IMR-90 (cell line): ENCODE measurements around the gene CCDC61. TPM values are rescaled to one million over a fixed set of nuclear protein-coding genes. Genes with fewer than 3 reads are reported as not detected.

Experiments
- ATAC-seq: fragments of 200-7000 bp; cut with Tn5 transposase; 2 replicates; pipeline ENCODE4 v1.9.1; 2020; ENCODE audit warnings: low read depth, mild to moderate bottlenecking, moderate library complexity
- BruUV-seq: library from RNA; stranded (reverse); fragments of 400-500 nt; replicated peaks from 2 replicates; lab custom pipeline; 2021; lab: Mats Ljungman, UMichigan
- CTCF ChIA-PET: fragments of 300-600 bp; formaldehyde crosslinking; extraction: SDS; loops from one replicate; lab custom pipeline; 2021; ENCODE audit warnings: antibody characterized with exemption; lab: Yijun Ruan, JAX
- POLR2A ChIA-PET: fragments of 300-600 bp; sonication (Branson Sonifier 250); formaldehyde crosslinking; loops from one replicate; lab custom pipeline; 2022; ENCODE audit warnings: antibody characterized with exemption; ENCODE audit not compliant: unreplicated experiment; lab: Charles Lee
- DNase-seq: peaks from one replicate; pipeline ENCODE4 v3.0.0; 2013
- H2AFZ ChIP-seq: replicated peaks from 2 replicates; pipeline ENCODE3; 2013; ENCODE audit warnings: low read length, mild to moderate bottlenecking; ENCODE audit not compliant: poor library complexity
- H2AK5ac ChIP-seq: 2 replicates; pipeline ENCODE4 v1.6.1; 2013; ENCODE audit warnings: low read depth, low read length, inconsistent platforms
- H2AK9ac ChIP-seq: replicated peaks from 2 replicates; pipeline ENCODE3; 2013; ENCODE audit warnings: mild to moderate bottlenecking, low read depth, low read length, moderate library complexity; ENCODE audit not compliant: poor library complexity
- H2BK120ac ChIP-seq: 2 replicates; pipeline ENCODE4 v1.6.1; 2013; ENCODE audit warnings: low read depth, low read length, inconsistent platforms
- H2BK15ac ChIP-seq: 3 replicates; pipeline ENCODE4 v1.6.1; 2013; ENCODE audit warnings: low read depth, low read length, inconsistent platforms
- H2BK20ac ChIP-seq: 2 replicates; pipeline ENCODE4 v1.6.1; 2013; ENCODE audit warnings: low read depth, mild to moderate bottlenecking, inconsistent platforms, low read length, moderate library complexity
- H2BK5ac ChIP-seq: 2 replicates; pipeline ENCODE4 v1.6.1; 2013; ENCODE audit warnings: mild to moderate bottlenecking, low read depth, low read length, inconsistent platforms; ENCODE audit not compliant: poor library complexity, severe bottlenecking
- H3K14ac ChIP-seq: replicated peaks from 2 replicates; pipeline ENCODE4 v1.6.1; 2013; ENCODE audit warnings: low read depth, low read length, inconsistent platforms
- H3K18ac ChIP-seq: 2 replicates; pipeline ENCODE4 v1.6.1; 2013; ENCODE audit warnings: low read depth, low read length, control low read depth
- H3K23ac ChIP-seq: 2 replicates; pipeline ENCODE4 v1.6.1; 2013; ENCODE audit warnings: low read depth, low read length, inconsistent platforms
- H3K27ac ChIP-seq: 2 replicates; pipeline ENCODE4 v1.5.1; 2013; ENCODE audit warnings: mild to moderate bottlenecking, control low read depth, low read length; ENCODE audit not compliant: insufficient read depth
- H3K27me3 ChIP-seq: 2 replicates; pipeline ENCODE4 v1.6.1; 2013; ENCODE audit warnings: low read length; ENCODE audit not compliant: control insufficient read depth, insufficient read depth
- H3K36me3 ChIP-seq: 2 replicates; pipeline ENCODE4 v1.6.1; 2013; ENCODE audit warnings: low read length, mixed read lengths; ENCODE audit not compliant: control insufficient read depth, insufficient read depth
- H3K4ac ChIP-seq: 2 replicates; pipeline ENCODE4 v1.6.1; 2013; ENCODE audit warnings: low read depth, low read length, inconsistent platforms
- H3K4me1 ChIP-seq: 2 replicates; pipeline ENCODE4 v1.6.1; 2013; ENCODE audit warnings: low read length, mixed read lengths; ENCODE audit not compliant: control insufficient read depth, insufficient read depth
- H3K4me2 ChIP-seq: 2 replicates; pipeline ENCODE4 v1.6.1; 2013; ENCODE audit warnings: low read depth, mild to moderate bottlenecking, control low read depth, low read length, moderate library complexity
- H3K4me3 ChIP-seq: 2 replicates; pipeline ENCODE4 v1.5.1; 2013; ENCODE audit warnings: low read depth, mild to moderate bottlenecking, control low read depth, low read length, moderate library complexity; ENCODE audit not compliant: insufficient read depth
- H3K56ac ChIP-seq: 2 replicates; pipeline ENCODE4 v1.6.1; 2013; ENCODE audit warnings: low read length, inconsistent platforms; ENCODE audit not compliant: insufficient read depth; ENCODE audit errors: extremely low read depth
- H3K79me1 ChIP-seq, 2 experiments: 2 replicates each; pipeline ENCODE4 v1.6.1; 2013; ENCODE audit warnings: low read length in 2 of 2, inconsistent platforms in 1 of 2, low read depth in 1 of 2
- H3K9ac ChIP-seq: 2 replicates; pipeline ENCODE4 v1.6.1; 2013; ENCODE audit warnings: low read depth, low read length, control low read depth
- H3K9me1 ChIP-seq: 2 replicates; pipeline ENCODE4 v1.6.1; 2013; ENCODE audit warnings: low read length, inconsistent platforms; ENCODE audit not compliant: insufficient read depth
- H3K9me3 ChIP-seq: 2 replicates; pipeline ENCODE4 v1.6.1; 2013; ENCODE audit warnings: low read length; ENCODE audit not compliant: control insufficient read depth, insufficient read depth
- H4K20me1 ChIP-seq: 2 replicates; pipeline ENCODE4 v1.6.1; 2013; ENCODE audit warnings: low read length, inconsistent platforms; ENCODE audit not compliant: insufficient read depth
- H4K5ac ChIP-seq: 2 replicates; pipeline ENCODE4 v1.6.1; 2013; ENCODE audit warnings: mild to moderate bottlenecking, low read depth, low read length, control low read depth
- H4K8ac ChIP-seq, 2 experiments: 2 replicates each; pipeline ENCODE4 v1.6.1; 2013; ENCODE audit warnings: low read depth in 2 of 2, low read length in 2 of 2, control low read depth in 1 of 2, inconsistent platforms in 1 of 2
- H4K91ac ChIP-seq: 2 replicates; pipeline ENCODE4 v1.6.1; 2013; ENCODE audit warnings: low read depth, low read length, inconsistent platforms; ENCODE audit not compliant: insufficient read depth
- CHD1 ChIP-seq: IDR thresholded peaks from 2 replicates; pipeline ENCODE4 v1.6.1; 2012; ENCODE audit warnings: low read depth, low read length, improper control_type of control experiment
- CTCF ChIP-seq: conservative IDR thresholded peaks from 2 replicates; pipeline ENCODE4 v1.5.1; 2012; ENCODE audit warnings: mild to moderate bottlenecking, low read depth, low read length, improper control_type of control experiment
- MAFK ChIP-seq: IDR thresholded peaks from 2 replicates; pipeline ENCODE4 v1.6.1; 2012; ENCODE audit warnings: low read depth, low read length, improper control_type of control experiment
- MXI1 ChIP-seq: IDR thresholded peaks from 2 replicates; pipeline ENCODE4 v1.6.1; 2012; ENCODE audit warnings: low read depth, mild to moderate bottlenecking, low read length, moderate library complexity, borderline replicate concordance
- POLR2A ChIP-seq: IDR thresholded peaks from 2 replicates; pipeline ENCODE4 v1.6.1; 2012; ENCODE audit warnings: mild to moderate bottlenecking, low read depth, low read length
- RAD21 ChIP-seq: IDR thresholded peaks from 2 replicates; pipeline ENCODE4 v1.6.1; 2012; ENCODE audit warnings: low read length, improper control_type of control experiment
- WGBS, 2 experiments: methylation state at CpG; one replicate each; pipeline versions ENCODE4 v1.1.5 to v1.1.7; 2013; ENCODE audit warnings: missing lambda C conversion rate in 2 of 2; ENCODE audit not compliant: insufficient read length in 1 of 2; ENCODE audit errors: extremely low coverage in 2 of 2; 5-methylcytosine and 5-hydroxymethylcytosine counted together
- dilution Hi-C: fragments of 300-500 bp; cut with HindIII; formaldehyde crosslinking; loops from one replicate; pipeline ENCODE4 v1.14.3; 2018; ENCODE audit warnings: low sequenced_read_pairs; ENCODE audit not compliant: unreplicated experiment
- in situ Hi-C: fragments of 300-500 bp; cut with MboI; formaldehyde crosslinking; loops from 3 replicates; pipeline ENCODE4 v1.14.3; 2019; ENCODE audit warnings: low sequenced_read_pairs, inconsistent platforms, mixed read lengths
- intact Hi-C: fragments of 100-400 bp; cut with micrococcal nuclease; formaldehyde crosslinking; loops from 2 replicates; pipeline ENCODE4 v1.10.0; 2022
- polyA plus RNA-seq, 3 experiments: library from polyadenylated mRNA; depleted of rRNA; stranded (reverse); fragments of >200 nt; gene quantifications; 2 replicates each; pipeline ENCODE4 v1.2.3, GENCODE V29; 2012; ENCODE audit warnings: low replicate concordance in 1 of 3
- total RNA-seq: library from RNA; depleted of rRNA; stranded (reverse); fragments of >200 nt; gene quantifications from 2 replicates; pipeline ENCODE4 v1.2.3, GENCODE V29; 2012

The CCDC61 gene
- total and polyA plus RNA-seq, 2 of the 4 experiments (the other 2 are of a cell fraction): 3.2 to 9.1 TPM

- Histone ChIP-seq H3K79me1 (no peaks in the 10 kb centered on the region), H2AK5ac (no peak overlapping the region), H3K23ac (no peak overlapping the region), H3K27me3 (peaks cover 18% of the 10 kb centered on the region), H4K20me1 (peaks cover 21% of the 10 kb centered on the region), H3K9me3 (no peaks in the 10 kb centered on the region), H2BK20ac (no peak overlapping the region), H3K4me2 (no peak overlapping the region), H3K4ac (no peak overlapping the region), H3K18ac (no peak overlapping the region), H3K9me1 (peaks cover 3% of the 10 kb centered on the region; the same call in 1 of the 2 replicates), H3K14ac (no peak overlapping the region), H3K56ac (no peak overlapping the region), H3K9ac (no peak overlapping the region), H3K4me1 (peaks cover 7% of the 10 kb centered on the region; the same call in 1 of the 2 replicates), H3K36me3 (no peaks in the 10 kb centered on the region), H2BK5ac (no peak overlapping the region), H2BK15ac (no peak overlapping the region), H2BK120ac (no peak overlapping the region), H2AFZ (no peak overlapping the region), H2AK9ac (no peak overlapping the region), H4K8ac (no peak overlapping the region), H3K4me3 (no peak overlapping the region), H3K27ac (no peak overlapping the region), H4K5ac (no peak overlapping the region), H4K91ac (no peak overlapping the region)
- POLR2A ChIA-PET: no interaction called here
- in situ Hi-C loops (no loop called here), intact Hi-C loops (no loop called here), dilution Hi-C loops (no loop called here)
- DNase-seq (no peak), ATAC-seq (no peak)
- CTCF ChIA-PET: no interaction called here
- no TSS peak for BruUV-seq
- no peak for TF ChIP-seq RAD21
- TF ChIP-seq CTCF: no peak
- no peak for TF ChIP-seq MAFK
- TF ChIP-seq MXI1: no peak
- TF ChIP-seq POLR2A: no peak
- no peak for TF ChIP-seq CHD1
- no CpG with 5 or more reads among the region's 13 CpGs for WGBS, 2 experiments
Measured at GRCh38 chr19:46019270-46019669, 24.0 kb downstream of the CCDC61 start.
